ENCODE measurements around the gene DGKH. TPM values are rescaled to one million over a fixed set of nuclear protein-coding genes. Genes with fewer than 3 reads are reported as not detected.

Gene DGKH
- total RNA-seq, 1 experiment from 2014 or later, result 22.8 TPM

- BruUV-seq (replicated peaks), result no TSS peak
- in situ Hi-C loops (cut with HindIII; ENCODE audit: low pct_unique_long_range_greater_than_20kb, low sequenced_read_pairs), result no loop called here
- ATAC-seq (no peak), DNase-seq (ENCODE audit: low read depth, low spot score) (no peak)
- H3K27ac ChIP-seq (ENCODE audit: low read length), result no peak overlapping the region
- ChIA-PET CTCF (no interaction called here), POLR2A (interaction anchor here (0.7 kb wide), 1 partner anchor 37 kb away, joined by 3 read pairs; no protein-coding TSS in a partner anchor)
- H3K27me3 ChIP-seq (ENCODE audit: control insufficient read depth, insufficient read depth, low read length), result no peaks in the 10 kb centered on the region
- no peaks in the 10 kb centered on the region; the same call in 1 of the 2 replicates for H3K4me1 ChIP-seq (ENCODE audit: control insufficient read depth, insufficient read depth, low read length)
- TF ChIP-seq SIN3A (IDR thresholded peaks at IDR 0.05; ENCODE audit: borderline replicate concordance, insufficient read depth, low read depth, low read length) (no peak), POLR2AphosphoS5 (IDR thresholded peaks at IDR 0.05; ENCODE audit: low read depth, low read length) (no peak)
- no peak overlapping the region for H3K4me3 ChIP-seq (ENCODE audit: low read depth in 2 of 2, low read length in 2 of 2)
- H3K36me3 ChIP-seq (ENCODE audit: control insufficient read depth, insufficient read depth, low read length), result peaks cover 7% of the 10 kb centered on the region; the same call in 1 of the 2 replicates
- no peaks in the 10 kb centered on the region for H3K9me3 ChIP-seq (ENCODE audit: control insufficient read depth, insufficient read depth, low read depth, low read length)
- intact Hi-C loops (cut with micrococcal nuclease; ENCODE audit: unreplicated experiment), result no loop called here
Observed at GRCh38 chr13:42174344-42175162, 126.1 kb downstream of the DGKH start.

GRCh38 chr13:42176294-42176693 lies 127.8 kb downstream of the DGKH start:
- Histone ChIP-seq H3K9me3 (ENCODE audit: control insufficient read depth, insufficient read depth, low read depth, low read length) (no peaks in the 10 kb centered on the region), H3K27me3 (ENCODE audit: control insufficient read depth, insufficient read depth, low read length) (no peaks in the 10 kb centered on the region), H3K36me3 (ENCODE audit: control insufficient read depth, insufficient read depth, low read length) (peaks cover 7% of the 10 kb centered on the region; the same call in 1 of the 2 replicates), H3K27ac (ENCODE audit: low read length) (no peak overlapping the region), H3K4me3 (ENCODE audit: low read depth in 2 of 2, low read length in 2 of 2) (no peak overlapping the region), H3K4me1 (ENCODE audit: control insufficient read depth, insufficient read depth, low read length) (no peaks in the 10 kb centered on the region; the same call in 1 of the 2 replicates)
- ChIA-PET POLR2A (no interaction called here), CTCF (no interaction called here)
- BruUV-seq (replicated peaks), result no TSS peak
- intact Hi-C loops (cut with micrococcal nuclease; ENCODE audit: unreplicated experiment) (no loop called here), in situ Hi-C loops (cut with HindIII; ENCODE audit: low pct_unique_long_range_greater_than_20kb, low sequenced_read_pairs) (no loop called here)
- no peak for TF ChIP-seq POLR2AphosphoS5 (IDR thresholded peaks at IDR 0.05; ENCODE audit: low read depth, low read length)
- no peak for TF ChIP-seq TCF7L2 (IDR thresholded peaks at IDR 0.05; ENCODE audit: low read depth, low read length)
- no peak for TF ChIP-seq CTCF (IDR thresholded peaks at IDR 0.05)
- TF ChIP-seq REST (IDR thresholded peaks at IDR 0.05; ENCODE audit: insufficient read depth in 1 of 2, low read depth in 2 of 2, low read length in 1 of 2), result no peak
- no peak for TF ChIP-seq SIN3A (IDR thresholded peaks at IDR 0.05; ENCODE audit: borderline replicate concordance, insufficient read depth, low read depth, low read length)
- ATAC-seq (no peak), DNase-seq (ENCODE audit: low read depth, low spot score) (no peak)

GRCh38 chr13:42177189-42177588 lies 128.7 kb downstream of the DGKH start:
- ATAC-seq, result no peak
- no TSS peak for BruUV-seq (replicated peaks)
- ChIA-PET CTCF (no interaction called here), POLR2A (no interaction called here)
- H3K4me1 ChIP-seq (ENCODE audit: control insufficient read depth, insufficient read depth, low read length), result no peaks in the 10 kb centered on the region; the same call in 1 of the 2 replicates
- no peak overlapping the region for H3K4me3 ChIP-seq (ENCODE audit: low read depth in 2 of 2, low read length in 2 of 2)
- peaks cover 7% of the 10 kb centered on the region; the same call in 1 of the 2 replicates for H3K36me3 ChIP-seq (ENCODE audit: control insufficient read depth, insufficient read depth, low read length)
- no peak for DNase-seq (ENCODE audit: low read depth, low spot score)
- in situ Hi-C loops (cut with HindIII; ENCODE audit: low pct_unique_long_range_greater_than_20kb, low sequenced_read_pairs) (no loop called here), intact Hi-C loops (cut with micrococcal nuclease; ENCODE audit: unreplicated experiment) (no loop called here)
- no peaks in the 10 kb centered on the region for H3K27me3 ChIP-seq (ENCODE audit: control insufficient read depth, insufficient read depth, low read length)
- H3K27ac ChIP-seq (ENCODE audit: low read length), result no peak overlapping the region
- TF ChIP-seq CTCF (IDR thresholded peaks at IDR 0.05) (no peak), POLR2AphosphoS5 (IDR thresholded peaks at IDR 0.05; ENCODE audit: low read depth, low read length) (no peak), SIN3A (IDR thresholded peaks at IDR 0.05; ENCODE audit: borderline replicate concordance, insufficient read depth, low read depth, low read length) (no peak), TCF7L2 (IDR thresholded peaks at IDR 0.05; ENCODE audit: low read depth, low read length) (no peak)
- no peaks in the 10 kb centered on the region for H3K9me3 ChIP-seq (ENCODE audit: control insufficient read depth, insufficient read depth, low read depth, low read length)
